H1 (cell line): ENCODE results near the gene ISM1.

Experiments used
- CREB1 ChIP-seq: IDR thresholded peaks from 2 replicates; pipeline ENCODE4 v1.6.1; 2012; ENCODE audit warnings: inconsistent platforms
- EZH2 ChIP-seq: fragments of 200-600 bp; sonication (generic); IDR thresholded peaks from 2 replicates; pipeline ENCODE4 v1.7.1; 2012; ENCODE audit warnings: low read depth, mild to moderate bottlenecking, moderate library complexity, low read length, inconsistent platforms; ENCODE audit not compliant: severe bottlenecking
- KDM4A ChIP-seq: IDR thresholded peaks from one replicate; pipeline ENCODE4 v1.7.1; 2012; ENCODE audit warnings: low read depth, mild to moderate bottlenecking, moderate library complexity, low read length, inconsistent platforms; ENCODE audit not compliant: severe bottlenecking
- SIN3A ChIP-seq, 2 experiments: IDR thresholded peaks in 1 of 2; conservative IDR thresholded peaks in 1 of 2; 2 replicates each; pipeline ENCODE4 v1.6.1; 2011 to 2012; ENCODE audit warnings: low read length in 2 of 2, improper control_type of control experiment in 1 of 2, low read depth in 1 of 2, mild to moderate bottlenecking in 1 of 2
- SP1 ChIP-seq: IDR thresholded peaks from 2 replicates; pipeline ENCODE4 v1.6.1; 2011; ENCODE audit warnings: low read depth, low read length
- SRF ChIP-seq: IDR thresholded peaks from 2 replicates; pipeline ENCODE4 v1.6.1; 2011; ENCODE audit warnings: mild to moderate bottlenecking, low read depth, low read length, moderate library complexity
- TF ChIP-seq, protein P1 (sequence below), 3 experiments: IDR thresholded peaks; 1 replicate in 2 of 3; 2 replicates in 1 of 3; pipeline versions ENCODE4 v1.5.1 to v1.6.1; 2011; ENCODE audit warnings: low read length in 3 of 3, mild to moderate bottlenecking in 3 of 3, inconsistent platforms in 2 of 3, low read depth in 1 of 3, moderate library complexity in 1 of 3; ENCODE audit not compliant: insufficient read depth in 1 of 3; ENCODE audit errors: control extremely low read depth in 1 of 3

GRCh38 chr20:13301596-13301995 lies 80.5 kb downstream of the ISM1 start:
- TF ChIP-seq, protein P1, sequence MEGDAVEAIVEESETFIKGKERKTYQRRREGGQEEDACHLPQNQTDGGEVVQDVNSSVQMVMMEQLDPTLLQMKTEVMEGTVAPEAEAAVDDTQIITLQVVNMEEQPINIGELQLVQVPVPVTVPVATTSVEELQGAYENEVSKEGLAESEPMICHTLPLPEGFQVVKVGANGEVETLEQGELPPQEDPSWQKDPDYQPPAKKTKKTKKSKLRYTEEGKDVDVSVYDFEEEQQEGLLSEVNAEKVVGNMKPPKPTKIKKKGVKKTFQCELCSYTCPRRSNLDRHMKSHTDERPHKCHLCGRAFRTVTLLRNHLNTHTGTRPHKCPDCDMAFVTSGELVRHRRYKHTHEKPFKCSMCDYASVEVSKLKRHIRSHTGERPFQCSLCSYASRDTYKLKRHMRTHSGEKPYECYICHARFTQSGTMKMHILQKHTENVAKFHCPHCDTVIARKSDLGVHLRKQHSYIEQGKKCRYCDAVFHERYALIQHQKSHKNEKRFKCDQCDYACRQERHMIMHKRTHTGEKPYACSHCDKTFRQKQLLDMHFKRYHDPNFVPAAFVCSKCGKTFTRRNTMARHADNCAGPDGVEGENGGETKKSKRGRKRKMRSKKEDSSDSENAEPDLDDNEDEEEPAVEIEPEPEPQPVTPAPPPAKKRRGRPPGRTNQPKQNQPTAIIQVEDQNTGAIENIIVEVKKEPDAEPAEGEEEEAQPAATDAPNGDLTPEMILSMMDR (IDR thresholded peaks at IDR 0.05; ENCODE audit: control extremely low read depth in 1 of 3, insufficient read depth in 1 of 3, low read depth in 1 of 3, low read length in 3 of 3) = no peak
- TF ChIP-seq SP1 = no peak
- no peak for TF ChIP-seq SIN3A (conservative IDR thresholded peaks at IDR 0.05 in 1 of 2, IDR thresholded peaks at IDR 0.05 in 1 of 2; ENCODE audit: low read depth in 1 of 2, low read length in 2 of 2)
- no peak for TF ChIP-seq EZH2
- TF ChIP-seq KDM4A = no peak
- TF ChIP-seq CREB1 = no peak
- TF ChIP-seq SRF = no peak
